CD4-positive, alpha-beta T cell treated with Interleukin-17A for 1 hour (primary cell): Measurements from ENCODE around the gene GALNT8.

Experiments used
- DNase-seq: peaks from one replicate; pipeline ENCODE4 v3.0.0-alpha.2; 2020

GALNT8 gene

DNA sequence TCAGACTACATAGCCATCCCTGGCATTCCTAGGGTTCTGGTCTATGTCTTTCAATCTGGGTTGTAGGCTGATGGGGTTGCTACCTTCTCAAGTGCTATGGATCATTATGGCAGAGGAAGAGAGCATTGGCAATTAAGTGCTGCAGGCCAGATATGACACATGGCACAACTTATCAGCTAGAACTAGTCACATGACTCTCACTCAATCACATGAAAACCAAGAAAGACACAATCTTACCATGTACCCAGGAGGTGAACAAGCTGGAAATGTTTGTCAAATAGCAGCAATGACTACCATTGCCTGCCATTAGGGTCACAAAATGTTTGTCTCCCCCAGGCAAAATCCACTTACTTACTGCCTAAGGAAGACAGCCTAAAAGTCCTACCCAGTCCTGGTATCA is 80.4 kb downstream of the GALNT8 start:
- DNase-seq, result no peak

DNA sequence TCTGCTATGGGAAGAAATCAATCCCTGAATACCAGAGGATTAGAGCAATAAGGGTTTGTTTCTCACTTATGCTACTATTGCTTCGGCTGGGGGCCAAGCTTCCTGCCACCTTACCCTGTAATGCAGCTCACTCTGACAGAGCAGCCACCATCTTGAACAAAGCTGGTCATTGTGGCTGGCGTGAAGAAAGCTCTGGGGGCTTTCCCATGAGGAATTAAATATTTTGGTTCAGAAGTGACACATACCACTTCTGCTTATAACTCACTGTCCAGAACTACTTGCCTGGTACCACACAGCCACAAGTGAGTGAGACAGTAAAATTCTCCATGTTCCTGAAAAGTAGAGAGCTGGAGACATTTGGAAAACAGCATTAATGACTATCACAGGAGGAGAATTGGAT is 82.6 kb downstream of the GALNT8 start:
- no peak for DNase-seq

GRCh38 chr12:4806439-4807115 is 86.4 kb downstream of the GALNT8 start:
- no peak for DNase-seq

GRCh38 chr12:4807116-4807783 is 87.0 kb downstream of the GALNT8 start:
- DNase-seq, result peak; percentile 38

DNA sequence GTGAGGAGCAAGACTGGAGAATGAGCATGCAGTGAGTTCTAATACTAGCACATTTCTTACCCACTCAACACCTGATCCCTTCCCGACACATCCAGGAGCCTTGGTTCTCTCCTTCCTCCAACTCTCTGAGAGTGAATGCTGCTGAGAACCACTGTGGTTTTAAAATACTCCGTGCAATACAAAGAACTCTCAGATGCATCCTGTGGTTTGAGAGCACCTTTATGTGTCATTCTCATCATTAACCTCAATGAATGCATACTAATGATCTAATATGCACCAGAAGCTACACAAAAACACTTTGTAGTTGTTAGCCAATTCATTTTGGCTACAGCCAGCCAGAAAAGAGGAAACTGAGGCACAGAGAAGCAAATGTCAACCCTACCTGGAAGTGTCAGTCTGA is 87.6 kb downstream of the GALNT8 start:
- peak; percentile 34 for DNase-seq

DNA sequence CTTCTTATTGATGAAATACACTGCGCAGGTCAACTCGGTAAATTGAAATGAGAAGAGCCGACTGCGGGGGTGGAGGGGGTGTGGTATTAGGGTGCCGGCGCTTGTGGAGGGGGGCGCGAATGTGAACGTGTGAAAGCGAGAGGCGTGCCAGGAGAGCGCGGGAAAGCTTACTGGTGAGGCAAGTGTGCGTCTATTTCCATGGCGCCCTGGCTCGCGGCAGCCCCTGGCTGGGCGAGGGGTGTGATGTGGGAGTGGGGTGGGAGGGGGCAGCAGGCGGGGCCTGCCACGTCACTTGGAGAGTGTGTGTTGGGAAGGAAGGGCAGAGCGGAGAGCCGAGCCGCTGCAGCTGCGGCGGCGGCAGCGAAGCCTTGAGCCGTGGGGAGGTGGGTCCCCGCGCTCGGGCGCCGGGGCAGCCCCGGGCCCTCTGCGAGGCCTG is 88.8 kb downstream of the GALNT8 start:
- peak; percentile 47 for DNase-seq

DNA sequence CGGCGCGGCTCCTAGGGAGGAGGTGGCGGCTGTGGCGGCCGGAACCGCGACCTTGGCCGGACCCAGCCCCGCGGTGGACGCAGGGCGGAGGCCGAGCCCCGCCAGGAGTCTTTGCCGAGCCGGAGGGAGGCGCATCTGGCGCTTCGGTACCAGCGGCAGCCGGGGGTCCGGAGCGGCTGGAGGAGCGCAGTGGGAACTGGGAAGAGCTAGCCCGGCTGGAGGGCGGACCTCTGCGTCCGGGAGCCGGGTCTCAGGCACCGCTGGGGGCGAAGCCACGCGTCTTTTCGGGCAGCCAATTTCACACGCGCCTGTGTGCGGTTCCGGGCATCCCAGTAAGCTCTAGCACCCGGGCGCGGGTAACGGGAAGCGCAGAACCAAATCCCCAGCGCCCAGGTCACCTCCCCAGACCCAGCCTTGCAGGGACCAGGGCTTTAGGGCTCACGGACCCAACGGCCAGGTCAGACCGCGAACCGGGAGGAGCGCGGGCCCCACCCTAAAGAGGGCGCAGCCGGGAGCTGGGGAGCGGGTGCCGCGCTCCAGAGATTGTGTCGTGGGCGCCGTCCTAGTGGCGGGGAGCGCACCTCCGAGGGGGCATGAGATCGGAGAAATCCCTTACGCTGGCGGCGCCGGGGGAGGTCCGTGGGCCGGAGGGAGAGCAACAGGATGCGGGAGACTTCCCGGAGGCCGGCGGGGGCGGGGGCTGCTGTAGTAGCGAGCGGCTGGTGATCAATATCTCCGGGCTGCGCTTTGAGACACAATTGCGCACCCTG is 89.4 kb downstream of the GALNT8 start:
- DNase-seq, result no peak

DNA sequence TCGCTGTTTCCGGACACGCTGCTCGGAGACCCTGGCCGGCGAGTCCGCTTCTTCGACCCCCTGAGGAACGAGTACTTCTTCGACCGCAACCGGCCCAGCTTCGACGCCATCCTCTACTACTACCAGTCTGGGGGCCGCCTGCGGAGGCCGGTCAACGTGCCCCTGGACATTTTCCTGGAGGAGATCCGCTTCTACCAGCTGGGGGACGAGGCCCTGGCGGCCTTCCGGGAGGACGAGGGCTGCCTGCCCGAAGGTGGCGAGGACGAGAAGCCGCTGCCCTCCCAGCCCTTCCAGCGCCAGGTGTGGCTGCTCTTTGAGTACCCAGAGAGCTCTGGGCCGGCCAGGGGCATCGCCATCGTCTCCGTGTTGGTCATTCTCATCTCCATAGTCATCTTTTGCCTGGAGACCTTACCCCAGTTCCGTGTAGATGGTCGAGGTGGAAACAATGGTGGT is 90.0 kb downstream of the GALNT8 start:
- no peak for DNase-seq

DNA sequence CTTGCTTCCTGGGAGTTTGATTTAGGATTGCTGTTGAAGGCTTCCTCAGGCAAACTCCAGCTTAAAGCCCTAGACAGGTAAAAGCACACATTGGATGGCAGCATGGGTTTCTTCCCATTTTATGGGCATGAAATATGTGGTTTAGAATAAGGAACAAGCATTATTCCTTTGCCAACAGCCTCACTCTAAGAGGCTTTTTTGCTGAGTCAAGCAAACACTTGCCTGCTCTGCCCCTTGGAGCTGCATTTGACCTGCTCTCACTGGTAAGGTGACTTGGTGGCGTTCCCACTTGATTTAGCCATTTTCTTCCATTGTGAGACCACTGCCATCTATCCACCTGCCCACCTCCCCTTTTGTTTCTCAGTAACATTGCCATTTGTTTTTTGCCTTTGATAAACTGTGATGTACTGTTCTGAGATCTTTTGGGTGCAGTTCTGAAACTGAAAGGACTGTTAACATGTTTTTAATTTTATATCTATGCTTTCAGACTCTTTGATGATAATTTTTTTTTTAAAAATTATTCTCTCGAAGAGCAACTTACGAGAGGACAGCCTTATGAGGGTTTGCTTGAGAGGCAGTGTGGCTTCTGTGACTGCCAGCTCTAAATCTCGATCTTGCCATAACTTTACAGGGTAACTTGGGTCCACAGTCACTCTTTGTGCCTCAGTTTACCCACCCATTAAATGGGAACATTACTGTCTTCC is 92.6 kb downstream of the GALNT8 start:
- no peak for DNase-seq

DNA sequence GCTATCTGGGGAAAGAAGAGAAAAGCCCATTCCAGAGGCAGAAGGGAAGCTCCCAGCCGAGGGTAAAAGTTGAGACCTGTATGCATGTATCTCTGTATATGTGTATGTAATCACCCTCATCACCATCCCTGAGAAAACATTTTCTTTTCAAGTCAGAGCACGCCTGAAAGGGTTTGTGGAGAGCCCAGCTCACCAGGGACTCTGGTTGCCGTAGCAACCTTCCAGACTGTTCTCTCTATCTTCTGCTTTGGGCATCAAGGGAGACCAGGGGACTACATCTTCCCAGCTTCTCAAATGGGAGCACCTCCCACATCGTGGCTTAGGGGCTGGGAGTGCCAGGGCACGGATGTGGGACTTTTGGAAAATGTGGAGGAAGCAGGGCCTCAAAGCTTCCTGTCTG is 93.5 kb downstream of the GALNT8 start:
- DNase-seq, result no peak

- DNase-seq, result no peak
Measured at GRCh38 chr12:4814485-4814884, 94.3 kb downstream of the GALNT8 start.

- DNase-seq, result no peak
Measured at GRCh38 chr12:4816744-4817525, 96.7 kb downstream of the GALNT8 start.

DNA sequence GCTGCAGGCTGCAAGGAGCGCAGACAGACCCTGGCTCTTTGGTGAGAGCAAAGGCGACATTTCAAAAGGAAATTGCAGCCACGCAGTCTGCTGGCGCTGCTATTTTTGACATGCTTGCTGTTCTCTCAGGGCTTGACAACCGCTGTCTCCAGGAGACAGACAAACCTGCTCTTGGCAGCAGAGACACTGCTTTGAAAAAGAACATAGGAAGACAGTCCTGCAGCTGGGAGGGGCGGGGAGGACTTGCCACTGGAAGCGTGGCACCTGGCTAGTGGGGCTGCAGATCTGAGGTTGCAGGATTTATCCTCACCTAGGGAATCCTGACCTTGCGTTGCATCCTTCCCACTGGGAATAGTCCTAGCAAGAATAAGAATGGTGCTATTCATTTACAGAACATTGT is 97.7 kb downstream of the GALNT8 start:
- DNase-seq, result no peak

DNA sequence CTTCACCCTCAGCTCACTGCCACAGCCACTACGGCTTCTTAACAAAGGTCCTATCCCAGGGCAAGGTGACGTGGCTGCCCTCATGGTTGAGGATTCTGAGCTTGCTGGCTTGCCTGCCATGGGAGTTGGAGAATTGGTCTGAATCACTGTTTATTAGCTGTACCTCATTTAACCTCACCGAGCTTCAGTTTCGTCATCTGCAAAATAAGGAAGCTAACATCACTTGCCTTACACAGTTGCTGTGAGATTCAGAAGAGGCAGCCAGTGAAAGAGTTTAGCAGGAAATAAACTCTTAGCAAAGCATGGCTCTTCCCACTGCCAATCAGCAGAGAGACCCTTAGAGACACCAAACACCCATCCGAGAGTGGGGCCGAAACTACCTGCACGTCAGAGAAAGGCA is 99.5 kb downstream of the GALNT8 start:
- no peak for DNase-seq

- DNase-seq, result no peak
Measured at GRCh38 chr12:4820971-4821370, 100.8 kb downstream of the GALNT8 start.
